Panc1 (cell line): Measurements from ENCODE around the gene UBE2J2. TPM values are rescaled to one million over a fixed set of nuclear protein-coding genes. Genes with fewer than 3 reads are reported as not detected.

Experiments
- ATAC-seq: fragments of 200-7000 bp; cut with Tn5 transposase; 2 replicates; pipeline ENCODE4 v1.9.1; 2020; ENCODE audit warnings: mild to moderate bottlenecking, moderate library complexity
- BruUV-seq: library from RNA; stranded (reverse); fragments of 400-500 nt; replicated peaks from 2 replicates; lab custom pipeline; 2021; lab: Mats Ljungman, UMichigan
- CTCF ChIA-PET: fragments of 300-600 bp; sonication (Branson Sonifier 250); formaldehyde crosslinking; loops from one replicate; lab custom pipeline; 2022; ENCODE audit warnings: antibody characterized with exemption; lab: Charles Lee
- POLR2A ChIA-PET: fragments of 300-600 bp; sonication (Branson Sonifier 250); formaldehyde crosslinking; loops from one replicate; lab custom pipeline; 2022; ENCODE audit warnings: antibody characterized with exemption; lab: Charles Lee
- DNase-seq: peaks from one replicate; pipeline ENCODE4 v3.0.0-alpha.2; 2010; ENCODE audit warnings: low read depth, low spot score
- H3K27ac ChIP-seq: 2 replicates; pipeline ENCODE4 v1.5.1; 2011; ENCODE audit warnings: mild to moderate bottlenecking, low read length, inconsistent platforms
- H3K27me3 ChIP-seq: fragments of 200-500 bp; sonication (Bioruptor generic); 2 replicates; pipeline ENCODE4 v1.6.0; 2014; ENCODE audit warnings: low read length, inconsistent platforms; ENCODE audit not compliant: control insufficient read depth, insufficient read depth
- H3K36me3 ChIP-seq: fragments of 200-500 bp; sonication (Bioruptor generic); 2 replicates; pipeline ENCODE4 v1.5.1; 2014; ENCODE audit warnings: inconsistent platforms, mild to moderate bottlenecking, low read length, moderate library complexity; ENCODE audit not compliant: control insufficient read depth, insufficient read depth
- H3K4me1 ChIP-seq: 2 replicates; pipeline ENCODE4 v1.5.1; 2011; ENCODE audit warnings: inconsistent platforms, mild to moderate bottlenecking, low read length, moderate library complexity; ENCODE audit not compliant: control insufficient read depth, insufficient read depth
- H3K4me3 ChIP-seq, 2 experiments: 2 replicates each; pipeline ENCODE4 v1.5.1; 2011 to 2012; ENCODE audit warnings: low read depth in 2 of 2, low read length in 2 of 2, mild to moderate bottlenecking in 2 of 2, inconsistent platforms in 1 of 2, moderate library complexity in 1 of 2
- H3K9me3 ChIP-seq: fragments of 200-500 bp; sonication (Bioruptor generic); 2 replicates; pipeline ENCODE4 v1.5.1; 2014; ENCODE audit warnings: low read depth, mild to moderate bottlenecking, inconsistent platforms, low read length, moderate library complexity; ENCODE audit not compliant: control insufficient read depth, insufficient read depth
- POLR2AphosphoS5 ChIP-seq: IDR thresholded peaks from 2 replicates; pipeline ENCODE4 v1.6.1; 2012; ENCODE audit warnings: mild to moderate bottlenecking, low read depth, low read length, moderate library complexity
- SIN3A ChIP-seq: IDR thresholded peaks from 2 replicates; pipeline ENCODE4 v1.6.1; 2012; ENCODE audit warnings: low read depth, mild to moderate bottlenecking, low read length, moderate library complexity, borderline replicate concordance; ENCODE audit not compliant: insufficient read depth
- TCF7L2 ChIP-seq: IDR thresholded peaks from 2 replicates; pipeline ENCODE4 v1.6.1; 2011; ENCODE audit warnings: mild to moderate bottlenecking, low read depth, low read length, inconsistent platforms
- in situ Hi-C: cut with HindIII; loops from 2 replicates; pipeline ENCODE4 v1.10.0; 2016; ENCODE audit warnings: low sequenced_read_pairs, low pct_unique_long_range_greater_than_20kb
- intact Hi-C: fragments of 100-400 bp; cut with micrococcal nuclease; formaldehyde crosslinking; loops from one replicate; pipeline ENCODE4 v1.10.0; 2022; ENCODE audit not compliant: unreplicated experiment
- total RNA-seq: library from RNA; stranded (reverse); gene quantifications from one replicate; pipeline ENCODE4 v1.2.1, GENCODE V29; 2021; ENCODE audit not compliant: unreplicated experiment
- TF ChIP-seq, protein P1 (sequence below), 2 experiments: IDR thresholded peaks; 2 replicates each; pipeline ENCODE4 v1.6.1; 2011 to 2012; ENCODE audit warnings: low read depth in 2 of 2, control low read depth in 1 of 2, low read length in 1 of 2, mild to moderate bottlenecking in 1 of 2, moderate library complexity in 1 of 2; ENCODE audit not compliant: insufficient read depth in 1 of 2
- TF ChIP-seq, protein P2 (sequence below): fragments of 450-650 bp; IDR thresholded peaks from 2 replicates; pipeline ENCODE4 v1.5.1; 2017; ENCODE audit warnings: mild to moderate bottlenecking

The UBE2J2 gene
- total RNA-seq, 1 experiment from 2014 or later, result 101 TPM

DNA sequence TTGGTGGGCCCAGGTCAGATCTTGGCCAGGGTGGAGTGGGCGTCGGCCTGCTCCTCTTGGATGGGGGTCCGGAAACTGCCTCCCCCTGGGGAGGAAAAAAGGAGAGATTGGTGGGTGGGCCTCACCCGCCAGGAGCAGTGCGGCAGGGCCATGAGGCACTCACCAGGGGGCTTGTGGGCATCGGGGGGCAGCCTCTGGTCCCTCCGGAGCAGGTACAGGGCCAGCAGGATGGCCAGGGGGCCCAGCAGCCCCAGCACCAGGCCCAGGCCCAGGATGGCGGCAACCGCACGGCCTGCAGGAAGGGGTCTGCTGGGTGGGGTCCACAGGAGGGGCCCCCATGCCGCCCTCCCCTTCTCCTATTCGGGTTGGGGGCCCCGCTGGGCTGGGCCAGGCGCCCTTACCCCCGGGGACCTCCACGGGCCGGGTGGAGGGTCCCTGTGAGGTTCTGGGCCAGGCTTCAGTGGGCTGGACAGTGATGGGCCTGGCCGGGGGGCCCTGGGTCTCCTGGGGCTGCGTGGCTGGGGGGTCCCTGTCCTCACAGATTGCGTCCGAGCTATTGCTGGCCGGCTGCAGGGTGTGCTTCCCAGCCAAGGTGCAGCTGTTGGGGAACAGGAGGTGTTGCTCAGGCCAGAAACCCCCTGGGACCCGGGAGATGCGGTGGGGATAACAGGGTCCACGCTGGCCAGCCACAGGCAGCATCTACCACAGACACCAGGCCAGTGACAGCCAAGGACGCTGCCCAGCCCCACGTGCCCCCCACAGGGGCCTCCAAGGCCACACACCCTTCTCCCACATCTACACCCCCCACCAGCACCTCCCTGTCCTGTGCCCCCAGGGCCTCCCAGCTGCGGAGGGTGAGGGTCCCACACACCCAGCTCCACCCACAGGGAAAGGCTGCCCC, 61.9 kb downstream of the UBE2J2 start:
- no peak for TF ChIP-seq POLR2AphosphoS5
- TF ChIP-seq TCF7L2, result no peak
- TF ChIP-seq, protein P1, sequence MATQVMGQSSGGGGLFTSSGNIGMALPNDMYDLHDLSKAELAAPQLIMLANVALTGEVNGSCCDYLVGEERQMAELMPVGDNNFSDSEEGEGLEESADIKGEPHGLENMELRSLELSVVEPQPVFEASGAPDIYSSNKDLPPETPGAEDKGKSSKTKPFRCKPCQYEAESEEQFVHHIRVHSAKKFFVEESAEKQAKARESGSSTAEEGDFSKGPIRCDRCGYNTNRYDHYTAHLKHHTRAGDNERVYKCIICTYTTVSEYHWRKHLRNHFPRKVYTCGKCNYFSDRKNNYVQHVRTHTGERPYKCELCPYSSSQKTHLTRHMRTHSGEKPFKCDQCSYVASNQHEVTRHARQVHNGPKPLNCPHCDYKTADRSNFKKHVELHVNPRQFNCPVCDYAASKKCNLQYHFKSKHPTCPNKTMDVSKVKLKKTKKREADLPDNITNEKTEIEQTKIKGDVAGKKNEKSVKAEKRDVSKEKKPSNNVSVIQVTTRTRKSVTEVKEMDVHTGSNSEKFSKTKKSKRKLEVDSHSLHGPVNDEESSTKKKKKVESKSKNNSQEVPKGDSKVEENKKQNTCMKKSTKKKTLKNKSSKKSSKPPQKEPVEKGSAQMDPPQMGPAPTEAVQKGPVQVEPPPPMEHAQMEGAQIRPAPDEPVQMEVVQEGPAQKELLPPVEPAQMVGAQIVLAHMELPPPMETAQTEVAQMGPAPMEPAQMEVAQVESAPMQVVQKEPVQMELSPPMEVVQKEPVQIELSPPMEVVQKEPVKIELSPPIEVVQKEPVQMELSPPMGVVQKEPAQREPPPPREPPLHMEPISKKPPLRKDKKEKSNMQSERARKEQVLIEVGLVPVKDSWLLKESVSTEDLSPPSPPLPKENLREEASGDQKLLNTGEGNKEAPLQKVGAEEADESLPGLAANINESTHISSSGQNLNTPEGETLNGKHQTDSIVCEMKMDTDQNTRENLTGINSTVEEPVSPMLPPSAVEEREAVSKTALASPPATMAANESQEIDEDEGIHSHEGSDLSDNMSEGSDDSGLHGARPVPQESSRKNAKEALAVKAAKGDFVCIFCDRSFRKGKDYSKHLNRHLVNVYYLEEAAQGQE (IDR thresholded peaks at IDR 0.05; ENCODE audit: insufficient read depth in 1 of 2, low read depth in 2 of 2, low read length in 1 of 2), result no peak
- TF ChIP-seq SIN3A, result no peak
- TF ChIP-seq, protein P2, sequence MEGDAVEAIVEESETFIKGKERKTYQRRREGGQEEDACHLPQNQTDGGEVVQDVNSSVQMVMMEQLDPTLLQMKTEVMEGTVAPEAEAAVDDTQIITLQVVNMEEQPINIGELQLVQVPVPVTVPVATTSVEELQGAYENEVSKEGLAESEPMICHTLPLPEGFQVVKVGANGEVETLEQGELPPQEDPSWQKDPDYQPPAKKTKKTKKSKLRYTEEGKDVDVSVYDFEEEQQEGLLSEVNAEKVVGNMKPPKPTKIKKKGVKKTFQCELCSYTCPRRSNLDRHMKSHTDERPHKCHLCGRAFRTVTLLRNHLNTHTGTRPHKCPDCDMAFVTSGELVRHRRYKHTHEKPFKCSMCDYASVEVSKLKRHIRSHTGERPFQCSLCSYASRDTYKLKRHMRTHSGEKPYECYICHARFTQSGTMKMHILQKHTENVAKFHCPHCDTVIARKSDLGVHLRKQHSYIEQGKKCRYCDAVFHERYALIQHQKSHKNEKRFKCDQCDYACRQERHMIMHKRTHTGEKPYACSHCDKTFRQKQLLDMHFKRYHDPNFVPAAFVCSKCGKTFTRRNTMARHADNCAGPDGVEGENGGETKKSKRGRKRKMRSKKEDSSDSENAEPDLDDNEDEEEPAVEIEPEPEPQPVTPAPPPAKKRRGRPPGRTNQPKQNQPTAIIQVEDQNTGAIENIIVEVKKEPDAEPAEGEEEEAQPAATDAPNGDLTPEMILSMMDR, result no peak
- Histone ChIP-seq H3K4me1 (peaks cover 8% of the 10 kb centered on the region), H3K27me3 (no peaks in the 10 kb centered on the region), H3K4me3 (no peak overlapping the region), H3K9me3 (no peaks in the 10 kb centered on the region), H3K27ac (no peak overlapping the region), H3K36me3 (no peaks in the 10 kb centered on the region)
- CTCF ChIA-PET, result no interaction called here
- no peak for ATAC-seq
- intact Hi-C loops, result no loop called here
- no peak for DNase-seq
- no TSS peak for BruUV-seq
- in situ Hi-C loops, result no loop called here
- POLR2A ChIA-PET, result no interaction called here

DNA sequence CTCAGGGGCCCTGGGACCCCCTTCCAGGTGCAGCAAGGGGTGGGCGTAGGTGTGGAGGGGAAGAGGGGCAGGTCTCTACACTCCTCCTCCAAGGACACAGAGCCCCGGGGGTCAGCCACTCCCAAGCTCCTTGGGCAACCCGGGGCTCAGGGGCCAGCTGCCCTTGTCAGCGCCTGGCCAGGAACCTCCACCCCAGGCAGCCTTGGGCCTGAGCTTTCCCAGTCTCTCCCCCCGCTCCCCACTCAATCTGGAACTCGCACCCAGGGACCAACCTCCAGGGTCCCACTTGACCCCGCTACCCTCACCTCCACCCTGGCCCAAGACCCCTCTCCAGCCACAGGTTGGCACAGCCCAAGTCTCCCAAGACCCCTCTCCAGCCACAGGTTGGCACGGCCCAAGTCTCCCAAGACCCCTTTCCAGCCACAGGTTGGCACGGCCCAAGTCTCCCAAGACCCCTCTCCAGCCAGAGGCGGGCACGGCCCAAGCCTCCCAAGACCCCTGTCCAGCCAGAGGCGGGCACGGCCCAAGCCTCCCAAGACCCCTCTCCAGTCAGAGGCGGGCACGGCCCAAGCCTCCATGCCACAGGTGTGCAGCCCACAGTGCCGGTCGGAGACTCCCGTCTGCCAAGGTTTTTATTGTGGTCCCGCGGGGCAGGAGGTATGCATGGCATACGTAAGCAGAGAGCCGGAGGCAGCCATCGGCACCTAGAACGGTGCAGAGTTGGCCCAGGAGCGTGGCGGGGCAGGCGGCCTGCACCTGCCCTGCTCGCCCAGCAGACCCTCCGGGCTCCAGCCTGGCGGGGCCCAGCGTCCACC, 62.7 kb downstream of the UBE2J2 start:
- ChIA-PET POLR2A (interaction anchor here (0.7 kb wide), 1 partner anchor 52 kb away, joined by 5 read pairs; no protein-coding TSS in a partner anchor), CTCF (no interaction called here)
- Histone ChIP-seq H3K27ac (no peak overlapping the region), H3K9me3 (no peaks in the 10 kb centered on the region), H3K4me1 (peaks cover 11% of the 10 kb centered on the region), H3K27me3 (no peaks in the 10 kb centered on the region), H3K4me3 (no peak overlapping the region), H3K36me3 (no peaks in the 10 kb centered on the region)
- BruUV-seq, result no TSS peak
- in situ Hi-C loops, result no loop called here
- intact Hi-C loops, result no loop called here
- no peak for TF ChIP-seq TCF7L2
- TF ChIP-seq POLR2AphosphoS5, result no peak
- no peak for TF ChIP-seq SIN3A
- TF ChIP-seq, protein P1 (IDR thresholded peaks at IDR 0.05; ENCODE audit: insufficient read depth in 1 of 2, low read depth in 2 of 2, low read length in 1 of 2), result no peak
- TF ChIP-seq, protein P2, result no peak
- ATAC-seq (no peak), DNase-seq (no peak)
